Astrocyte (in vitro differentiated cells and primary cell): ENCODE results near the gene F8. TPM values are rescaled to one million over a fixed set of nuclear protein-coding genes. Genes with fewer than 3 reads are reported as not detected.
A peak's percentile ranks its signal among the peaks of the same experiment; 100 is the strongest.
"Not testable (repeated sequence)": the region's sequence is repeated elsewhere in the genome, so short reads cannot be mapped to it uniquely, and the experiment has no call there.

ENCODE experiments used
- DNase-seq: peaks from one replicate; pipeline ENCODE4 v3.0.0-alpha.2; 2010; ENCODE audit warnings: low read depth
- FAIRE-seq: peaks from 2 replicates; lab custom pipeline; 2011; peaks lifted over from hg19 to GRCh38; lab: Jason Lieb, UNC
- H2AFZ ChIP-seq: 2 replicates; pipeline ENCODE4 v1.6.0; 2012; ENCODE audit warnings: low read depth, low read length, inconsistent platforms
- H3K27ac ChIP-seq: 2 replicates; pipeline ENCODE4 v1.5.1; 2011; ENCODE audit warnings: low read depth, low read length, inconsistent platforms
- H3K27me3 ChIP-seq: 2 replicates; pipeline ENCODE4 v1.6.0; 2011; ENCODE audit warnings: low read length, inconsistent platforms; ENCODE audit not compliant: insufficient read depth
- H3K36me3 ChIP-seq: 2 replicates; pipeline ENCODE4 v1.5.1; 2011; ENCODE audit warnings: low read length, inconsistent platforms; ENCODE audit not compliant: insufficient read depth
- H3K4me1 ChIP-seq: 2 replicates; pipeline ENCODE4 v1.5.1; 2011; ENCODE audit warnings: low read length, inconsistent platforms; ENCODE audit not compliant: insufficient read depth
- H3K4me2 ChIP-seq: 2 replicates; pipeline ENCODE4 v1.6.0; 2012; ENCODE audit warnings: low read length, inconsistent platforms
- H3K4me3 ChIP-seq: 2 replicates; pipeline ENCODE4 v1.5.1; 2011; ENCODE audit warnings: low read depth, mild to moderate bottlenecking, low read length, inconsistent platforms; ENCODE audit not compliant: insufficient read depth
- H3K79me2 ChIP-seq: 2 replicates; pipeline ENCODE4 v1.6.0; 2012; ENCODE audit warnings: mild to moderate bottlenecking, low read length, inconsistent platforms; ENCODE audit not compliant: insufficient read depth
- H3K9ac ChIP-seq: 2 replicates; pipeline ENCODE4 v1.6.0; 2012; ENCODE audit warnings: mild to moderate bottlenecking, low read length, inconsistent platforms
- H3K9me3 ChIP-seq: 2 replicates; pipeline ENCODE4 v1.5.1; 2012; ENCODE audit warnings: low read depth, mild to moderate bottlenecking, low read length, inconsistent platforms; ENCODE audit not compliant: insufficient read depth
- H4K20me1 ChIP-seq: 2 replicates; pipeline ENCODE4 v1.6.0; 2012; ENCODE audit warnings: low read length, inconsistent platforms; ENCODE audit not compliant: insufficient read depth
- H3K27ac Mint-ChIP-seq: one replicate; pipeline ENCODE4 v1.8.0; 2021; ENCODE audit warnings: mild to moderate bottlenecking, mixed read lengths; ENCODE audit not compliant: unreplicated experiment
- H3K27me3 Mint-ChIP-seq: one replicate; pipeline ENCODE4 v1.8.0; 2021; ENCODE audit warnings: low read depth, mixed read lengths; ENCODE audit not compliant: unreplicated experiment
- H3K36me3 Mint-ChIP-seq: one replicate; pipeline ENCODE4 v1.8.0; 2021; ENCODE audit warnings: low read depth, mixed read lengths; ENCODE audit not compliant: unreplicated experiment
- H3K4me1 Mint-ChIP-seq: one replicate; pipeline ENCODE4 v1.8.0; 2021; ENCODE audit warnings: low read depth, mixed read lengths; ENCODE audit not compliant: unreplicated experiment
- H3K4me3 Mint-ChIP-seq: one replicate; pipeline ENCODE4 v1.8.0; 2021; ENCODE audit warnings: mild to moderate bottlenecking, moderate library complexity, mixed read lengths; ENCODE audit not compliant: unreplicated experiment
- H3K9me3 Mint-ChIP-seq: one replicate; pipeline ENCODE4 v1.8.0; 2021; ENCODE audit warnings: mild to moderate bottlenecking, mixed read lengths; ENCODE audit not compliant: unreplicated experiment
- EZH2 ChIP-seq: IDR thresholded peaks from 2 replicates; pipeline ENCODE4 v1.6.1; 2012; ENCODE audit warnings: mild to moderate bottlenecking, low read length, inconsistent platforms; ENCODE audit not compliant: insufficient read depth
- total RNA-seq: library from RNA; stranded (reverse); gene quantifications from 2 replicates; pipeline ENCODE4 v1.2.1, GENCODE V29; 2021
- TF ChIP-seq, protein P1 (sequence below): IDR thresholded peaks from 2 replicates; pipeline ENCODE4 v1.5.1; 2011; ENCODE audit warnings: low read depth, mild to moderate bottlenecking, inconsistent platforms, low read length, moderate library complexity; ENCODE audit not compliant: insufficient read depth

F8 gene
- total RNA-seq, 1 donor from 2014 or later, result 2.5 TPM

DNA sequence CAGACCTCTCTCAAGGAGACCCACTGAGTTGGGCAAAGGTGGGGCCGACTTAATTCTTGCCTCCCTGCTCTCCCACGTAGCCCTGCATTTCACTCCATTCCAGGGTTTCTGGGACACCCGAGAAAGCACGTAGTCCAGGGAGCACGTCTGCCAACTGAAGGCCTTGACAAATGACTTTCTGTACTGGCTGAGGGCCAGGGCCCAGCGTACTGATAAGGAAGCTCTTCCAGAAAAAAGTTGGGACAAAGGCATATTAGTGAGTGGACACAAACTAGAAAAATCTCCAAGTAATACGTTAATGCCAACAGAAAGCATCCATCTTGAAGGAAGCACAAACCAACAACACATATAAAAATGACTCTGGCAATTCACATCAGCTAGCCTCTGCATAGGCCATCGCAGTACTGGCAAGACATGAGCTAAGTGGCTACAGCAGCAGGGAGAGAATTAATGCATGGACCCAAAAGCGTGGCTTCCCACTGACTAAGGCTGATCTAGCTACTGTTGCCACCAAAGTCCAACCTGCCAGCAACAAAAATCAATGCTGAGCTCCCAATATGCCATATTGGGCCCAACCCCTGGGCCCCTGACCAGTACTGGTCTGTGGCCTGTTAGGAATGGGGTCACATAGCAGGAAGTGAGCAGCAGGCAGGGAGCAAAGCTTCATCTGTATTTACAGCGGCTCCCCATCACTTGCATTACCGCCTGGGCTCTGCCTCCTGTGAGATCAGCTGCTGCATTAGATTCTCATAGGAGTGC is 15.4 kb downstream of the F8 start:
- not testable (repeated sequence) for H3K4me1 ChIP-seq, H3K4me2 ChIP-seq, H4K20me1 ChIP-seq, H3K9ac ChIP-seq, H3K79me2 ChIP-seq, H3K4me3 ChIP-seq, H3K9me3 Mint-ChIP-seq, H3K27me3 ChIP-seq, H3K4me1 Mint-ChIP-seq, H3K4me3 Mint-ChIP-seq, H3K27me3 Mint-ChIP-seq, H3K27ac Mint-ChIP-seq, FAIRE-seq, H3K36me3 Mint-ChIP-seq, H2AFZ ChIP-seq, H3K27ac ChIP-seq, H3K36me3 ChIP-seq, DNase-seq, H3K9me3 ChIP-seq

DNA sequence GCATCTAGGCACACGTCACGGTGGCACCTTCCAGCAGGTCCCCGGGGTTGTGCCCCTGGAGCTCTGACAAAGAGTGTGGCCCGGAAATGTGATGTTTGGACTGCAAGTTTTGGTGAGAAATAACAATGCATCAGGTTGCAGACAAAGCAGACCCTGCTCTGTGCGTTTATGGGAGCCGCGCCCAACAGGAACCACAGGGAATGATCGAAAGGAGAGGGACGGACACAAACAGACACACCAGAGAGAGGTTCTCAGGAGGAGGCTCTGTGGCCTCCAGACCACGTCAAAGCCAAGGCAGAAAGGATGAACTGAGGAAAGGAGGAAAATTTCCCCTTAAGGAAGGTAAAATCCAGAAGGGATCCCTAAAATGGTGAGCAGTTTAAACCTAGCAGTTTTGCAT is 16.1 kb downstream of the F8 start:
- H3K4me3 Mint-ChIP-seq, H3K27ac Mint-ChIP-seq, H3K79me2 ChIP-seq, H2AFZ ChIP-seq, H3K36me3 Mint-ChIP-seq, H3K9me3 Mint-ChIP-seq, H3K36me3 ChIP-seq, H4K20me1 ChIP-seq, H3K4me3 ChIP-seq, DNase-seq, H3K4me1 Mint-ChIP-seq, H3K4me2 ChIP-seq, H3K27ac ChIP-seq, H3K4me1 ChIP-seq, H3K27me3 Mint-ChIP-seq, H3K9me3 ChIP-seq, H3K27me3 ChIP-seq, H3K9ac ChIP-seq: not testable (repeated sequence)
- FAIRE-seq, result peak; percentile 62

- Histone ChIP-seq H3K27ac (no peak overlapping the region), H3K4me1 (no peaks in the 10 kb centered on the region), H3K9me3 (no peaks in the 10 kb centered on the region), H3K4me2 (no peak overlapping the region), H3K36me3 (no peaks in the 10 kb centered on the region), H4K20me1 (no peaks in the 10 kb centered on the region), H3K27me3 (no peaks in the 10 kb centered on the region), H3K79me2 (no peaks in the 10 kb centered on the region), H3K4me3 (no peak overlapping the region), H2AFZ (no peak overlapping the region), H3K9ac (no peak overlapping the region)
- Mint-ChIP-seq H3K4me3 (no peak overlapping the region), H3K4me1 (no peaks in the 10 kb centered on the region), H3K36me3 (no peaks in the 10 kb centered on the region), H3K27ac (no peak overlapping the region), H3K27me3 (no peaks in the 10 kb centered on the region), H3K9me3 (peaks cover 2% of the 10 kb centered on the region)
- DNase-seq, result no peak
- no peak for FAIRE-seq
- TF ChIP-seq EZH2, result no peak
- TF ChIP-seq, protein P1, sequence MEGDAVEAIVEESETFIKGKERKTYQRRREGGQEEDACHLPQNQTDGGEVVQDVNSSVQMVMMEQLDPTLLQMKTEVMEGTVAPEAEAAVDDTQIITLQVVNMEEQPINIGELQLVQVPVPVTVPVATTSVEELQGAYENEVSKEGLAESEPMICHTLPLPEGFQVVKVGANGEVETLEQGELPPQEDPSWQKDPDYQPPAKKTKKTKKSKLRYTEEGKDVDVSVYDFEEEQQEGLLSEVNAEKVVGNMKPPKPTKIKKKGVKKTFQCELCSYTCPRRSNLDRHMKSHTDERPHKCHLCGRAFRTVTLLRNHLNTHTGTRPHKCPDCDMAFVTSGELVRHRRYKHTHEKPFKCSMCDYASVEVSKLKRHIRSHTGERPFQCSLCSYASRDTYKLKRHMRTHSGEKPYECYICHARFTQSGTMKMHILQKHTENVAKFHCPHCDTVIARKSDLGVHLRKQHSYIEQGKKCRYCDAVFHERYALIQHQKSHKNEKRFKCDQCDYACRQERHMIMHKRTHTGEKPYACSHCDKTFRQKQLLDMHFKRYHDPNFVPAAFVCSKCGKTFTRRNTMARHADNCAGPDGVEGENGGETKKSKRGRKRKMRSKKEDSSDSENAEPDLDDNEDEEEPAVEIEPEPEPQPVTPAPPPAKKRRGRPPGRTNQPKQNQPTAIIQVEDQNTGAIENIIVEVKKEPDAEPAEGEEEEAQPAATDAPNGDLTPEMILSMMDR, result no peak
These were observed 17.3 kb downstream of the F8 start for GRCh38 chrX:155005190-155005589.
